Stimulated activated CD8-positive, alpha-beta memory T cell treated with anti-CD3 and anti-CD28 coated beads, Interleukin-15, amount 100 ng/mL, for 24 hours (primary cell): Measurements from ENCODE around the gene MMD.
"Not testable (repeated sequence)": the region's sequence is repeated elsewhere in the genome, so short reads cannot be mapped to it uniquely, and the experiment has no call there.

ENCODE experiments used
- DNase-seq: peaks from one replicate; pipeline ENCODE4 v3.0.0-alpha.2; 2020; ENCODE audit warnings: low read depth

MMD gene

DNA sequence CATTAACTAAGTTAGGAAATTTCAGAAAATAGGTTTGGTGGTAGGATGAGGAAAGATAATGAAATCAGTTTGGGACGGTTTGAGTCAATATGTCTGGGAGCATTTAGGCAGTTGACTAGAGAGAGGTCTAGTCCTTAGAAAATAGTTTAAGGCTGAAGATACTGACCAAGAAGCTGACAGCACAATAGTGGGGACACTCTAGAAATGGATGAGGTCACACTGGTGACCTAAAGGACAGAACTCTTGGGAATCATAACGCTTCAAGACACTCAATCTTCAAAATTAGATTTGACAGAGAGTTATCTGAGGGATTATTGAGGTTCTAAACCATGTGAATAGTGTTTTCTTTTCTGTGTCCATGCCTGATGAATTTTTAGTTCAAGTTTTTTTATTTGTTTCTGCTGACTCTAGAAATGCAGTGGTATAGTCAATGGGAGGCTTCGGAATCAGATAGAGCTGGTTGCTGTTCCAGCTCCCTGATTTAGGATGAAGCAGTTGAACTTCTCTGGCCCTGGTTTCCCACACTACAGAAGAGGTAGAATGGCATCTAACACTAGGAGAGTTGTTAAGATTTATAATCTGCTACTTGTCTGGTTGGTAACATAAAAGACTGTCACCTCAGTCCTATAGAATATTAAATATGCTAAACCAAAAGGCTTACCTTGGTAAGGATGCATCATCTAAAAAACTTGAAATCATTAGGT, 29.7 kb downstream of the MMD start:
- no peak for DNase-seq

DNA sequence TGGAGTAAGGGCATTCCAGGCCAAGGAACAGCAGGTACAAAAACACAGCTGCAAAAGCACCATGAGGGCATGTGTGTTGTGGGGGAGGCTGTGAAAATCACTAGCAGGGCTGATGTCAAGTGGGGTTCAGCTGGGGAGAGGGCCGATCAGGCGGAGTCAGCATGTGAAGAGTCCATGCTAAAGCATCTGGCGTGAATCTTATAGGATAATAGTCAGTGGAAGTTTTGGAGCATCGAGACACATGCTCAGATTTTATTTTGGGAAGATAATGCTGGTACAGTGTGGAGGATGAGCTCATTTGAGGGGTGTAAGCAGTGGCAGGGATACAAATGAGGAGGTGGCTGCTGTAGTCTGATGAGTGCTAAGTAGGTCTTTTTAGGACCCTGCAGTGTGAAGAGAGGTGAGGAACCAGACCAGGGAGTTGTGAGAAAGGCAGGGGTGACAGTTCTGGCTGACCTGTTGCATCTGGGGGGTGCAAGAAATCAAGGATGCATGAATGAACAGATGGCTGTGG, 30.3 kb downstream of the MMD start:
- no peak for DNase-seq

DNA sequence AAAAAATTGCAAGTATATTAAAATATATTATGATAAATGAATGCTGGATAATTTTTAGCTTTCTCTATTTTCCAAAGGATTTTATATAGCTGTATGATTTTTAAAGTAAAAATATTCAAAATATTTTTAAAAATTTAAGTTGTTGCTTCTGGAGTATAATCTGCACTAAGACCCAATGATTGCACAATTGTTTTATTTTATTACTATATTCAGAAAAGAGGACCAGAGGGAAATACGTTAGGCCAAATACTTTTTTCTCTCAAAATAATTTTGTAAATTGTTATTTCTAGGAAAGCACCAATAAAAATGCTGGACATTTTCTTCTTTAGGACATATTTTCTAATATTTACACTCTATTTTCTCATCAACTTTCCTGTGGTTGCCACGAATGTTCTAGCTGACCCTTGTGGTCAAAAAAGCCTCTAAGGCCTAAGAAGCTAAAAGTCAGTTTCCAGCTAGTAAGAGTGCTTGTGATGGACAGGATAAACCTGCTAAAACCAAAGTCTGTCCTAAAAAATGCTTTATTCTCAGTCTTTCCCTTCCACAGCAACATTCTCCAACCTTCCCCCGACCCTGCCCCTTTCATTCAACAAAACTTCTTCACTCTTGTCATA, 31.2 kb downstream of the MMD start:
- no peak for DNase-seq

DNA sequence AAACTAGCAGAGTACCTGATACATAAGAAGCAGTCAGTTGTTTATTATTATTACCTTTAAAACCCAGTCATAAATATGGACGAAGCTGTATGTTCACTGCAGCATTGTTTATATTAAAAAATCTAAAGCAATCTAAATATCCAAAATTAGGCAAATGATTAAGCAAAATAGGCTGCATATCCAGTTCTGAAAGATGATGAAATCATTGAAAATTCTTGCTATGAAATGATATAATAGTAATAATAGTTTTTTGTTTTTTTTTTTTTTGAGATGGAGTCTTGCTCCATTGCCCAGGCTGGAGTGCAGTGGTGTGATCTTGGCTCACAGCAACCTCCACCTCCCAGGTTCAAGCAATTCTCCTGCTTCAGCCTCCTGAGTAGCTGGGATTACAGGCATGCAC, 31.9 kb downstream of the MMD start:
- not testable (repeated sequence) for DNase-seq

DNA sequence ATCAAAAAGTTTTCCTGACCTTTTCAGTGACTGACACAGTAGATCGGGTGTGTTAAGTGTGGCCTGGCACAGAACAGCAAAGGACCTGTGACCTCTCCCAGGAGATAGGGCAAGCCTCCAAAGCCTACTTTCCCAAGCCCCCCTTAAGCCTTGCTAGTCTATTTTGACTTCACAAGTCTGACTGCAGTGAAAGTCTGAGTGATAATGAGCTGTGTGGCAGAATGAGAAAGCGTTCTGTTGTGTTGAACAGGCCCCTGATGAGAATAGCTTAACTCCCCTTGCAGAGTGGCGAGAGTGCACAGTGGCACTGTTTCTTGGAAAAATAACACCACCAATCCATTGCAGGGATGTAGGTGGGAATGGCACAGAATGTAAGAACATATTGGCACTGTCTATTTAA, 32.8 kb downstream of the MMD start:
- no peak for DNase-seq

DNA sequence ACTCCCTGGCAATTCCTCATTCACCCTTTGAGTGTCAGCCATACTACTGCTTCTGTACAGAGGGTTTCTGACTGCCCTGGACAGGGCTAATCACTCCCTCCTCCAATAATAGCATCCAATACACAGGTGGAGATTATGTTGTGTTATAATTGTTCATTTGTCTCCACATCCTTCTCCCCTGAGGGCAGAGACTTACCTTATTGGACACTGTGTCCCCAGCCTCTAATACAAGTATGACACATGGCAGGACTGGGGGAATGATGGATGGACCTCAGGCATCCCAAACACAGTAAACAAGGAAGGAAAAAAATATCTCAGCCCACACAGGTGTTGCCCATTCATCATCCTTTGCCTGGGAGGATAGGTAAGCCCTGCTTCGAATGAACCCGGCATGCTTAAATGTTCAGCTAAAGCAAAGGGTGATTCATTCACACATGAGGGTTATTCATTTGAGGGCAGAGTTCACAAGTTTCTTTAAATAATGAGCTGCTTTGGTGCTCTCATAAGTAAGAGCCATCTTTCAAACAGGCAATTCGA, 34.8 kb downstream of the MMD start:
- no peak for DNase-seq

DNA sequence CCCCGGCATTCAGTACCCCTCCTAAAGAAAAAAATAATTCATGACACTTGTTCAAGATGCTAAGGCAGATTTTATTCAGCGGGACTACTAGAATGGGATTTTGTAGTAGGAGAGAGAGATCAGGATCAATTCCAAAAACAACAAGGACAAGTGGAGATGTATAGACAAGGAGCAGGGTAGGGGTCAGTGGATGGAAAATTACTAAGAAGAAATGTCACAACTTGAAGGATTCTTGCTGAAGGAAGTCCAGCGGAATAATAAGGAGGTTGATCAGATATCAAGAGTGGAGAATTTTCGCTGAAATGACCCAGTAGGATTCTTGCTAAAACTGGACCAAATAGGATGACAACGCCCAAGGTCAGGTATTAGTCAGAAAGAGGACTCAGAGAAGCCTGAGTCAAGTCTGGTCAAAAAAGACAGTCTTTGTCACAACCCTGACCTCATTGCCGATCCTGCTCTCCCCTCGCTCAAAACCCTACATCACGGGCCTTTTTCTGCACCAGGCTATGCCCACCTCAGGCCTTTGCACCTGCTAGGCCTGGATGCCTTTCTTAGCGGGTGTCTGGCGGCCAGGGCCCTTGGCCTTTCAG, 36.9 kb downstream of the MMD start:
- DNase-seq = no peak

DNA sequence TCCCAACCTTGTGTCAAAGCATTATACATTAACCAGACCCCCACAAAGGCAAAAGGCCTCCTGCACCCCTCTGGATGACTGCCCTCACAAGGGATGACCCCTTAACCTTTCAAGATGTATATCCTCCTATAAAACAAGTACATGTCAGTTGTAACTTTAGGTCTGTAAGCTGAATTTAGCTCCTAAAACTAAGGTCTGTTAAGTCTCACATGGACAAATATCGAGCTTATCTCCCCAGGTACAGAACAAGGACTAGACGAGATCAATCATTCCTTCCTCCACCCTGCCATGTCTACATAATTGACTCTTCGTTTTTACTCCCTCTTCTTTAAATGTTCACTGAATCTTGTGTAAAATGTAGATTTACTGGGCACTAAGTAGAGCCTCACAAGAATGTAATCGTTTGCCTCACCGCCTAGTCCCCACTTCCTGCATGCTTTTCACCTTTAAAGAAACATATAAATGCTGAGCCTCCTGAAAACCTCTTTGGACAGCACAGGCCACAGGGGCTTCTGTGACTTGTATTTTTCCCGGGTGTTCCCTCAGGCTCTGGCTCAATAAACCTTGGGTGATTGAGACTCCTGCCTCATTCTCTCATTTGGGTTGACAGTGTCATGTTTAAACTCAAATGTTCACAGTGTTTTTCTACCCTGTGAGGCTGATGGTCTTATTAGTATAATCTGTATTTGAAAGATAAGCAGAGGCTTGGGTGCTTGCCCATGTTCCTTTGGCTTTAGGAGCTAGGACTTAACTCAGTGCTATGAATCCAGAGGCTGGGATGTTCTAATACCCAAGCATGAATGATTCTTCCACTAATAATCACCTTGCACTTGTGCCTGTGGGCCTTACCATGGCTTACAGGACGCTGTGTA, 37.6 kb downstream of the MMD start:
- DNase-seq = no peak

DNA sequence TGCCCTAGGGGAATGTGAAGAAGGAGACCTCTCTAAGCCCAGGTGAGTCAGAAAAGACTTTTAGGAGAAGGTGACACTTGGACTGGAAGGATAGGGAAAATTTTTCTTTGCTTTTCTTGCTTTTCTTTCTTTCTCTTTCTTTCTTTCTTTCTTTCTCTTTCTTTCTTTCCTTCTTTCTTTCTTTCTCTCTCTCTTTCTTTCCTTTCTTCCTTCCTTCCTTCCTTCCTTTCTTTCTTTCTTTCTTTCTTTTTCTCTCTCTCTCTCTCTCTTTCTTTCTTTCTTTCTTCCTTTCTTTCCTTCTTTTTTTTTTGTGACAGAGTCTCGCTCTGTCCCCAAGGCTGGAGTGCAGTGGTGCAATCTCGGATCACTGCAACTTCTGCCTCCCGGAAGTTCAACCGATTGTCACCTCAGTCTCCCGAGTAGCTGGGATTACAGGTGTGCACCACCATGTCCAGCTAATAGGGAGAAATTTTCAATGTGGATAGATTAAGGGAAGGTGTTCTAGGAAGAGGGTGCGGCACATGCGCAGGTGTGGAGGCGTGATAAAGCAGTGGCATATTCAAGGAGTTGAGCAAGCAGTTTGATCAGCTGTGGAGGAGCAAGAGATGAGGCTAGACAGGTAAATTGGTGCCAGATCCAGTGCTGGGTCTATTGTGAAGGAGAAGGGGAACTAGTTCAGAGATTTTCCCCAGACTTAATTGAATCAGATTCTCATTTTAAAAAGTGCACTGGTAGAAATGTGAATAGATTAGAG, 40.4 kb downstream of the MMD start:
- no peak for DNase-seq

DNA sequence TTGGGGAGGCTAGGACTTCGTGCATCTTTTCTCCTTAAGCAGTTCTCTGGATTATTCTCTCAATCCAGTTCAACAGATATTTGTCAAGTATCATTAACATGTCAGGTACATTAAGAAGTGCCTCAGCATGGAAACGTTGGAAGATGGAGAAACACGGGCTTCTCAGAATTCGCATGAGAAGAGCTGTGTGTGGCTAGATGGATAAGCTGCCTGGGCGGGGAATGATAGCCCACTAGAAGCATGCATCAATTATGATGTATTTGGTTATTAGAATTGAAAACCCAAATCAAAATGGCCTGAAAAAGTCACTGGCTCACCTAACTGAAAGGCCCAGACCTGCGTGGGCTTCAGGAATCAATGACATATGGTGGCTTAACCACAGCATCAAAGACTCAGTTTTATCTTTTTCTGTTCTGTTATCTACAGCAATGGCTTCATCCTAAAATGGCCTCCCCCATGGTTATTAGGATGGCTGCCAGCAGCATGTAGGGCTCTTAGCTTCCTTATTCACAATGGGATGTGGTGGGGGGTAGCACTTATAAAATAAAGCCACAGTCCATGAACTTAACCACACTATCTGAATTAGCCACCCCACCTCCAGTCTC, 43.9 kb downstream of the MMD start:
- DNase-seq = no peak

DNA sequence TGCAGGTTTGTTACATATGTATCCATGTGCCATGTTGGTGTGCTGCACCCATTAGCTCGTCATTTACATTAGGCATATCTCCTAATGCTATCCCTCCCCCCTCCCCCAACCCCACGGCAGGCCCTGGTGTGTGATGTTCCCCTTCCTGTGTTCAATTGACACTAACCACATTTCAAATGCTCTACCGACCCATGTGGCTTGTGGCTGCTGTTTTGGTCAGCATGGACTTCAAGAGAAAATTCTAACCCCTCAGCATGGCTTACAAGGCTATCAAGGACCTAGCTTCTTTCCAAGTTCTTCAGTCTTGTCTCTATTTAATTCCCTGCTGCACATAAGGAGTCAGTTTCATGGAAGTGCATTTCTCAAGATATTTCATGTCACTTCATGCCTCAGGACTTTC, 52.9 kb downstream of the MMD start:
- DNase-seq = no peak

DNA sequence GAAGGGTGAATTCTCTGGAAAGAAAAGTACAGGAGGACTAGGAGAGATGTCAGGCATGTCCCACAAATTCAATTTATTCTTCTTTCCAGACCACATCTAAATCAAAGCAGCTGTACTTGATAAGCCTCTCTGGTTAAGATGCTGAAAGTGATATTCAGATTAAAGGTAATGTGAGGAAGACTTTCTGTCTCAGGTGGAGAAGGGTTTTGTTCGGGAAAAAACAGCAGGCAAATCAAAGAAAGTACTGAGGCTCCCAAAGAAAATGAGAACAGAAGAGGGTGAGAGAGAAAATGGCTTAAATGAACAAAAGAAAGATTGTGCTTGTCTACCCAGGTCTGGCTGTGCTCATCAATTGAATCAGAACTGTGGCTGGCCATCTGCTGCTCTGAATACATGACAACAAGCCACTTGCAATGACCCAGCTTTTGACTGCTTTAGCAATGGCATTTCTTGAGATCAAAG, 55.6 kb downstream of the MMD start:
- no peak for DNase-seq

DNA sequence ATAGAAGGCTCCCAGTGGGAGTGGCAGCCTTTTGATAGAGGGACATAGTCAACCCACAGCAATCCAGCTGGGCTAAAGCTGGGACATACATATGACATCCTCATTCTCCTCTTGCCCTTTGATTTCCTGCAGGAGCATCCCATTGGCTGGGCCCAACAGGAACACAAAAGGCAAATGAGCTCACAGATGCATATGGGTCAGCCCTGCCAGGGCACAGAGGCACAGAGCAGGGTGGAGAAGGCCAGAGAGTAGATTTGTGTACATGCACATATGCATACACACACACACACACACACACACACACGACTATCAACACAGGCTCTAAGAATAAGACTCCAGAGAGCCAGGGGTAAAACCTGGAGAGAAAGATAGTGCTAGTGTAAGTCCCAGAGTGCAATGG, 58.6 kb downstream of the MMD start:
- no peak for DNase-seq

DNA sequence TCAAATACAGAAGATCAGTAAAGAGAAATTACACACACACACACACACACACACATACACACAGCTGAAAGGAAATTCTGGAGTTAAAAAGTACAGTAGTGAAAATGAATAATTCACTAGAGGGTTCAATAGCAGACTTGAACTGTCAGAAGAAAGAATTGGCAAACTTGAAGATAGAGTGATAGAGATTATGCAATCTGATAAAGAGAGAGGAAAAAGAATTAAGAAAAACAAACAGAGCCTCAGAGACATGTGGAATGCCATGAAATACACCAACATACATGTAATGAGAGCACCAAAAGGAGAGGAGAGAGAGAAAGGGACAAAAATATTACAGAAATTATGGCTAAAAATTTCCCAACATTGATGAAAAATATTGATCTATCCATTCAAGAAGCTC, 60.7 kb downstream of the MMD start:
- no peak for DNase-seq

DNA sequence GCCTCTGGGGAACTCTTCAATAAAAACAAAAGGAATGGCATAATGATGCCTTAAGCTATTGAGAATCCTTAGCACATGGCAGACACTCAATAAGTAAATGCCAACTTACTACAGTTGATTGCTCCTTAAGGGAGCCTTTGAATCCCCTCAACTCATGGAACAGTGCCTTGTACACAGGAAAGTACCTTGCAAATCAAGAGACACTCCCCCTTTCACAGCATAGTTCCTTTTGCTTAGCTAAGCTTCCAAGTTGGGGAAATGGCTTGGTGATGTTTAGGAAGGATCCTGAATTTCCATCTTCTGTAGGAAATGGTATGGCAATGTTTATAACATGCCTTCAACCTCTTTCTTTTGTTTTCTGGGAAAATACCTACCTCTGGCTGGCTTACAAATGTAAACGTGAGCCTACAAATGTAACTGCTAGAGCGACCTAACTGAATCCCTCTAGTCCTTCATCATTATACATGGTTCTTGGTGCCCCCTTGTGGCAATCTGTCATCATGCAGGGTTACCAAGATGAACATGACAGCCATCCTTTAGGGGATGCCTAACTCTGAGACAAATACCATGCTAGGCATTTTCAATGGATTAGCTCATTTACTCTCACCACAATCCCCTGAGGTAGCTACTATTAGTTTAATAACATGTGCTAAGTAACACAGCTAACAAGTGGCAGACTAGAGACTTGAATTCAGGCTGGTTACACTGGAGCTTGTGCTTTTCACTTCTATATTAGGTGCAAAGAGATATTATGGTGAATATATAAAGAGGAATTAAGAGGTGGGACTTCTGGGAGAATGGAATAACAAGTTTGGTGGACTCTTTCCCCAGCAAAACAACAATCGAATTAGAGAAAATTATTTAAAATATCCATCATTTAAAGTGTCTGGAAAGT, 65.0 kb downstream of the MMD start:
- peak; percentile 13 for DNase-seq

DNA sequence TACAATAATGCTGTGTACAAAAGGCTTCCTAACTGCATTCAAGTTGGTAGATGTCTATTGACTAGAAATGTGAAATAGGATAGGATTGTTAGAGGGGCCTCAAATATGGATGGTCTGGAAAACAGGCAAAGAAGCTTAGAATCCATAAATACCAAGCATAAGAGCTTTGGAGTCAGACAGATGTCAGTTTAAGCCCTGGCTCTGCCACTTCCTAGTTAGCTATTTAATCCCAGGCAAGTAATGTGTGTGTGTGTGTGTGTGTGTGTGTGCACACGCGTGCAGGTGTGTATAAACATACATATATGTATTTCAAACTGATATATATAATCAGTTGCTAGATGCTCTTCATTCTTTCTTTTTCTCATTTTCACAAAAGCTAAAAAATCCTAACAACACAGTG, 66.7 kb downstream of the MMD start:
- no peak for DNase-seq

DNA sequence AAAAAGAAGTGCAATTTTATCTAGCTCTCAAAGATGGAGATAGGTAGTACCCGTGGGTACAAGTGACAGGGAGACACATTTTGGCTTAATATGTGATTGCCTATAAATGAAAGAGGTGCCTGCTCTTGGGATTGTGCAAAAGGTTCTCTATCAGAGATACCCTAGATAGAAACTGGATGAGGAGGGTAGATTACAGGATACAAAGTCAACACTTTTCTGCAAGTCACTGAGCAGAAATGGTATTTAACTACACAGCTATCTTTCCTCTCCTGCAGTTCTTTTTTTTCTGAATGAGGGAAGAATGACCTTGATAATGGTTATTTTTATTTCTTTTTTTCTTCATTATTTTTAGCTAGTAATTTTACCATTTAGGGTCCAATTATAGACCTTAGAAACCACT, 67.6 kb downstream of the MMD start:
- DNase-seq = no peak

DNA sequence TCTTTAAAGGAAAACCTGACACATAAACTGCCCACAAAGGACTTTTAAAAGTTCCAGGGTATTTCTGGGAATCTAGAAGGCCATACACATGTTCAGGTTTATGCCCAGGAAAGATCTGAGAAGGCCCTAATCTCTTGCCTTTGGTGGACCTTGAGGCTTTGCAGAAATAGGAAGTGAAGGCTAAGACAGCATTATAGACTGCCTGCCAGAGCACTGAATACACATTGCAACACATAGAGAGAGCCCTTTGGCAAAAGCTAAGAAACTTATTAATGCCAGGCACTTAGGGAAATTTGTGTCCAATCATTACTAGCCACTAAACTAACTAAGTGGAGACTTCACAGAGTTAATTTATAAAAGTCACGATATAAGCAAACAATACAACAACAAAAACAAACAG, 70.4 kb downstream of the MMD start:
- DNase-seq = no peak

DNA sequence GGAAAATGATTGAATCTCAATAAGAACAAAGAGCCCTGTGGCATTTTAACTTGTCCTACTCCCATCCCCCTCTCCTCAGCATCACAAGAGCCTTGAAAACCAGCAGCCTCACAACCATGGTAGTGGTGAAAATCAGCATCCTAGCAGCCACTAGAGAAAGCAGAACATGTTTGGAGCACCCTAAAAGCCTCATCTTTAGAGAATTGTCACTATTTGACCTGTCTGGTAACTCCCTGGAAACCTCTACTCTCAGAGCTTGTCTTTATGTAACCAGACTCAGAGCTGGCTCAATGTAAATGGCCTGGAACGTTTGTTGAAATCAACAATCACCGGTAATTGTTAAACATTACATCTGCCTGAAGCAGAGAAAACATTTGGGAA, 70.8 kb downstream of the MMD start:
- no peak for DNase-seq

DNA sequence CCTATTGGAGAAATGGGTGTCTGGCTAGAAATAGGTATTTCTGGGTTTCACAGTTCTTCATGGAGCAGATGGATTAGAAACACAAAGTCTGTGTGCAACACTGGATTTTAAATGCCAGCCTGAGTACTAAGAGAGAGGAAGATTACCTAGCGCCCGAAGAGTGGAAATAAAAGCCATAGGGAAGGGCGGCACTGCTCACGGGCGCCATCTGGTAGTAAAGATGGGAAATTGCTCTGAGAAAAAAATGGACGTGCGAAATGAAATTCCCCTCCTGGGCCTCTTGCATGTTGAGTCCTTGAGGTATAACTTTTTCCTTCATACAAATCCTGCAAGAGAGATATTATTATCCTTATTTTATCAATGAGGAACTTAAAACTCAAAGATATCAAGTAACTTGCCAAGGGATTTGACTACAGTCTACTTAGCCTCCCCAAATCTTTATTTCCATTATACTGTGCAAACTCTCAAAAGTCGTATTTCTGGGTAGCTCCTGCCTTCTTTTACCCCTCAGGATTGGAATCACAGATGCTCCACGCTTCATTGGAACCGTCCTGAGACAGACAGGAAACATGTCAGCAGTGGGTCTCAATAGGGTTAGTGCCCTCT, 72.8 kb downstream of the MMD start:
- no peak for DNase-seq
